VCaP (cell line): ENCODE data around the gene RSU1.

Experiments
- H3K27ac ChIP-seq: fragments of 450-650 bp; 2 replicates; pipeline ENCODE4 v1.5.1; 2017
- CTCF ChIP-seq: fragments of 450-650 bp; conservative IDR thresholded peaks from 2 replicates; pipeline ENCODE4 v1.5.1; 2017; ENCODE audit warnings: mild to moderate bottlenecking, moderate library complexity

The RSU1 gene

GRCh38 chr10:16544099-16544498 lies 273.1 kb downstream of the RSU1 start:
- TF ChIP-seq CTCF = no peak

More at GRCh38 chr10:16544099-16544498, 273.1 kb downstream of the RSU1 start:
- H3K27ac ChIP-seq = no peak overlapping the region
